Activated B cell treated with CpG ODN at 0.5 μM for 24 hours (primary cell): Measurements from ENCODE around the gene MARS1. TPM values are rescaled to one million over a fixed set of nuclear protein-coding genes. Genes with fewer than 3 reads are reported as not detected.

Experiments used
- ATAC-seq: fragments of 200-7000 bp; cut with Tn5 transposase; one replicate; pipeline ENCODE4 v1.10.0; 2021; ENCODE audit warnings: low read depth, mild to moderate bottlenecking, moderate library complexity
- CTCF ChIA-PET: fragments of 350-600 bp; sonication (Branson Sonifier 250); formaldehyde crosslinking; loops from one replicate; lab custom pipeline; 2021; ENCODE audit warnings: antibody characterized with exemption; lab: Charles Lee
- POLR2A ChIA-PET: fragments of 350-600 bp; sonication (Branson Sonifier 250); formaldehyde crosslinking; loops from one replicate; lab custom pipeline; 2021; ENCODE audit warnings: antibody characterized with exemption; lab: Charles Lee
- DNase-seq: peaks from one replicate; pipeline ENCODE4 v3.0.0; 2022
- H3K27ac Mint-ChIP-seq: one replicate; pipeline ENCODE4 v1.8.0; 2020; ENCODE audit warnings: mixed read lengths
- H3K27me3 Mint-ChIP-seq: one replicate; pipeline ENCODE4 v1.8.0; 2021; ENCODE audit warnings: mixed read lengths
- H3K36me3 Mint-ChIP-seq: one replicate; pipeline ENCODE4 v1.8.0; 2021; ENCODE audit warnings: low read depth, mixed read lengths
- H3K4me1 Mint-ChIP-seq: one replicate; pipeline ENCODE4 v1.8.0; 2021; ENCODE audit warnings: mixed read lengths
- H3K4me3 Mint-ChIP-seq: one replicate; pipeline ENCODE4 v1.8.0; 2020; ENCODE audit warnings: mild to moderate bottlenecking, mixed read lengths
- H3K9me3 Mint-ChIP-seq: one replicate; pipeline ENCODE4 v1.8.0; 2020; ENCODE audit warnings: mixed read lengths
- intact Hi-C: fragments of 100-400 bp; cut with micrococcal nuclease; formaldehyde crosslinking; loops from one replicate; pipeline ENCODE4 v1.15.1; 2024
- total RNA-seq: library from RNA; stranded (reverse); gene quantifications from 2 replicates; pipeline ENCODE4 v1.2.3, GENCODE V29; 2022
- TF ChIP-seq, protein P1 (sequence below): fragments of 200-600 bp; IDR thresholded peaks from one replicate; pipeline ENCODE4 v1.8.0; 2022; ENCODE audit warnings: antibody characterized with exemption, mild to moderate bottlenecking

Gene MARS1
- total RNA-seq, 1 donor from 2014 or later, result 425 TPM

DNA sequence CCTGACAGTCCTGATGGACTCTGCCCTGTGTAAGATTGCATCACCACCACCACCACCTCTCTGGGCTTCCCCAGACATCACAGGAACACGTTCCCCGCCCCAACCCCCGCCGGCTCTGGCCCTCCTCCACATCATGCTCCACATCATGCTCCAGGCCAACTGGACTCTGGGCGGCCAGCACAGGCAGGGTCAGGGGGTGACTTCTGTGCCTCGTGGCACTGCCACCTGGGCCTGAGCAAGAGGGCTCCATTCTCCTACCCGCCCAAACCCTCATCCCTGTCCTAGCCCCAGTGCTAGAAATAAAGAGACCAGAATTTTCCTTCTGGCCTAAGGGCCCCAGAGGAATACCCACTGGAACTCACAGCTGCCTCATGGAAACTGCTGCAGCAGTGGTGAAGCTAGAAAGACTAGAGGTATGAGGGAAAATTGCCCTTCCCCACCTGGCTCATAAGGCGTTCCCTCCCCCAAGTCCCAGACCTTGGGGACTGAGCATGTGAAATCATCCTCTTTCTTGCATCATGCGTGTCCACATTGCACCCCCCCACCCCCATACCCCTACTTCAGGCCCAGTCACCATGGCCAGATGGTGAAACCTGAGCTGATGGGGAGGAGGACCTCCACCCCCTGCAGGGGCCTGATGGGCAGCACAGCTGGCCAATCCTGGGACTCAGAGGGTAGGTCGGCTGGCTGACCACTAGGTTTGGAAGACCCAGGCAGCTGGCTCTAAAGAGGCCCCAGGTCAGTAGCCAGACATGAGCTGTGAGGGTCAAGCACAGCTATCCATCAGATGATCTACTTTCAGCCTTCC lies 33.1 kb upstream of the MARS1 start, which contains the start of gene INHBE:
Gene INHBE, plus strand, starts transcription at position 742 of the 808 bp plus-strand sequence. CDS start 230 bp downstream, outside the sequence.
- Mint-ChIP-seq H3K27ac (peak within 1 kb of the TSS; percentile 57), H3K36me3 (peaks cover 8% of the 10 kb centered on the region), H3K27me3 (no peaks in the 10 kb centered on the region), H3K4me3 (peak within 1 kb of the TSS; percentile 76), H3K4me1 (peaks cover 29% of the 10 kb centered on the region), H3K9me3 (no peaks in the 10 kb centered on the region)
- ATAC-seq (no peak), DNase-seq (no peak)
- POLR2A ChIA-PET, result interaction anchor here (0.6 to 1.0 kb wide), 4 partner anchors 22 to 1304 kb away, joined by 3 to 4 read pairs (median 4); partner anchors contain the start of genes EEF1AKMT3 and METTL1
- intact Hi-C loops, result loop anchor here (5.0 to 10.0 kb wide), 2 partner anchors 288 to 330 kb away; partner anchors contain the start of gene LRP1
- TF ChIP-seq, protein P1, sequence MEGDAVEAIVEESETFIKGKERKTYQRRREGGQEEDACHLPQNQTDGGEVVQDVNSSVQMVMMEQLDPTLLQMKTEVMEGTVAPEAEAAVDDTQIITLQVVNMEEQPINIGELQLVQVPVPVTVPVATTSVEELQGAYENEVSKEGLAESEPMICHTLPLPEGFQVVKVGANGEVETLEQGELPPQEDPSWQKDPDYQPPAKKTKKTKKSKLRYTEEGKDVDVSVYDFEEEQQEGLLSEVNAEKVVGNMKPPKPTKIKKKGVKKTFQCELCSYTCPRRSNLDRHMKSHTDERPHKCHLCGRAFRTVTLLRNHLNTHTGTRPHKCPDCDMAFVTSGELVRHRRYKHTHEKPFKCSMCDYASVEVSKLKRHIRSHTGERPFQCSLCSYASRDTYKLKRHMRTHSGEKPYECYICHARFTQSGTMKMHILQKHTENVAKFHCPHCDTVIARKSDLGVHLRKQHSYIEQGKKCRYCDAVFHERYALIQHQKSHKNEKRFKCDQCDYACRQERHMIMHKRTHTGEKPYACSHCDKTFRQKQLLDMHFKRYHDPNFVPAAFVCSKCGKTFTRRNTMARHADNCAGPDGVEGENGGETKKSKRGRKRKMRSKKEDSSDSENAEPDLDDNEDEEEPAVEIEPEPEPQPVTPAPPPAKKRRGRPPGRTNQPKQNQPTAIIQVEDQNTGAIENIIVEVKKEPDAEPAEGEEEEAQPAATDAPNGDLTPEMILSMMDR, result no peak
- CTCF ChIA-PET, result interaction anchor here (0.9 to 5.4 kb wide), 11 partner anchors 21 to 331 kb away, joined by 3 to 67 read pairs (median 3); partner anchors contain the start of gene INHBC

DNA sequence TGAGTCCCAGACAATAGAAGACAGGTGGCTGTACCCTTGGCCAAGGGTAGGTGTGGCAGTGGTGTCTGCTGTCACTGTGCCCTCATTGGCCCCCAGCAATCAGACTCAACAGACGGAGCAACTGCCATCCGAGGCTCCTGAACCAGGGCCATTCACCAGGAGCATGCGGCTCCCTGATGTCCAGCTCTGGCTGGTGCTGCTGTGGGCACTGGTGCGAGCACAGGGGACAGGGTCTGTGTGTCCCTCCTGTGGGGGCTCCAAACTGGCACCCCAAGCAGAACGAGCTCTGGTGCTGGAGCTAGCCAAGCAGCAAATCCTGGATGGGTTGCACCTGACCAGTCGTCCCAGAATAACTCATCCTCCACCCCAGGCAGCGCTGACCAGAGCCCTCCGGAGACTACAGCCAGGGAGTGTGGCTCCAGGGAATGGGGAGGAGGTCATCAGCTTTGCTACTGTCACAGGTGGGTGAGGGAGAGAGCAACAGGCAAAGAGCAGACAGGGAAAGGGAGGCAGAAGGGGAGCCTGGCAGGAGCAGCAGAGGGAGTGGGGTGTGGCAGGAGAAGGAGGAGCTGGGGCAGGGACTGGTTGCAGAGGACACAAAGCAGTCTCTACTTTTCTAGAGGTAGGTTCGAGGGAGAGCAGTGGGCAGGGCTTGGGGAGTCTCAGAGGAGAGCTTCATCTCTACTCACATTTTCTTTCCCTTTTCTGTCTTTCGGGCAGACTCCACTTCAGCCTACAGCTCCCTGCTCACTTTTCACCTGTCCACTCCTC lies 32.3 kb upstream of the MARS1 start:
- peaks cover 8% of the 10 kb centered on the region for H3K36me3 Mint-ChIP-seq
- H3K4me3 Mint-ChIP-seq, result peak overlapping the region; percentile 76
- ATAC-seq (no peak), DNase-seq (no peak)
- peaks cover 33% of the 10 kb centered on the region for H3K4me1 Mint-ChIP-seq
- POLR2A ChIA-PET, result interaction anchor here (0.6 to 1.0 kb wide), 6 partner anchors 22 to 1305 kb away, joined by 3 to 4 read pairs (median 3); partner anchors contain the start of genes EEF1AKMT3 and METTL1
- no peaks in the 10 kb centered on the region for H3K27me3 Mint-ChIP-seq
- H3K9me3 Mint-ChIP-seq, result no peaks in the 10 kb centered on the region
- CTCF ChIA-PET, result interaction anchor here (0.8 to 5.4 kb wide), 14 partner anchors 10 to 213 kb away, joined by 3 to 67 read pairs (median 3); partner anchors contain the start of gene INHBC
- TF ChIP-seq, protein P1, result no peak
- peak overlapping the region; percentile 57 for H3K27ac Mint-ChIP-seq
- intact Hi-C loops, result loop anchor here (1.0 to 10.0 kb wide), 3 partner anchors 192 to 331 kb away; partner anchors contain the start of gene LRP1

DNA sequence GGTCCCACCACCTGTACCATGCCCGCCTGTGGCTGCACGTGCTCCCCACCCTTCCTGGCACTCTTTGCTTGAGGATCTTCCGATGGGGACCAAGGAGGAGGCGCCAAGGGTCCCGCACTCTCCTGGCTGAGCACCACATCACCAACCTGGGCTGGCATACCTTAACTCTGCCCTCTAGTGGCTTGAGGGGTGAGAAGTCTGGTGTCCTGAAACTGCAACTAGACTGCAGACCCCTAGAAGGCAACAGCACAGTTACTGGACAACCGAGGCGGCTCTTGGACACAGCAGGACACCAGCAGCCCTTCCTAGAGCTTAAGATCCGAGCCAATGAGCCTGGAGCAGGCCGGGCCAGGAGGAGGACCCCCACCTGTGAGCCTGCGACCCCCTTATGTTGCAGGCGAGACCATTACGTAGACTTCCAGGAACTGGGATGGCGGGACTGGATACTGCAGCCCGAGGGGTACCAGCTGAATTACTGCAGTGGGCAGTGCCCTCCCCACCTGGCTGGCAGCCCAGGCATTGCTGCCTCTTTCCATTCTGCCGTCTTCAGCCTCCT lies 31.6 kb upstream of the MARS1 start:
- intact Hi-C loops, result loop anchor here (1.0 to 10.0 kb wide), 3 partner anchors 193 to 331 kb away; partner anchors contain the start of gene LRP1
- H3K36me3 Mint-ChIP-seq, result peaks cover 8% of the 10 kb centered on the region
- H3K27ac Mint-ChIP-seq, result peak overlapping the region; percentile 57
- DNase-seq, result peak; percentile 36
- POLR2A ChIA-PET, result interaction anchor here (0.6 to 0.8 kb wide), 2 partner anchors 26 to 344 kb away, joined by 3 read pairs; no protein-coding TSS in a partner anchor
- ATAC-seq, result peak; percentile 35
- TF ChIP-seq, protein P1, result no peak
- H3K9me3 Mint-ChIP-seq, result no peaks in the 10 kb centered on the region
- H3K4me3 Mint-ChIP-seq, result peak overlapping the region; percentile 76
- H3K4me1 Mint-ChIP-seq, result peaks cover 39% of the 10 kb centered on the region
- H3K27me3 Mint-ChIP-seq, result no peaks in the 10 kb centered on the region
- CTCF ChIA-PET, result interaction anchor here (0.8 to 5.4 kb wide), 12 partner anchors 10 to 214 kb away, joined by 3 to 67 read pairs (median 3); partner anchors contain the start of gene INHBC

DNA sequence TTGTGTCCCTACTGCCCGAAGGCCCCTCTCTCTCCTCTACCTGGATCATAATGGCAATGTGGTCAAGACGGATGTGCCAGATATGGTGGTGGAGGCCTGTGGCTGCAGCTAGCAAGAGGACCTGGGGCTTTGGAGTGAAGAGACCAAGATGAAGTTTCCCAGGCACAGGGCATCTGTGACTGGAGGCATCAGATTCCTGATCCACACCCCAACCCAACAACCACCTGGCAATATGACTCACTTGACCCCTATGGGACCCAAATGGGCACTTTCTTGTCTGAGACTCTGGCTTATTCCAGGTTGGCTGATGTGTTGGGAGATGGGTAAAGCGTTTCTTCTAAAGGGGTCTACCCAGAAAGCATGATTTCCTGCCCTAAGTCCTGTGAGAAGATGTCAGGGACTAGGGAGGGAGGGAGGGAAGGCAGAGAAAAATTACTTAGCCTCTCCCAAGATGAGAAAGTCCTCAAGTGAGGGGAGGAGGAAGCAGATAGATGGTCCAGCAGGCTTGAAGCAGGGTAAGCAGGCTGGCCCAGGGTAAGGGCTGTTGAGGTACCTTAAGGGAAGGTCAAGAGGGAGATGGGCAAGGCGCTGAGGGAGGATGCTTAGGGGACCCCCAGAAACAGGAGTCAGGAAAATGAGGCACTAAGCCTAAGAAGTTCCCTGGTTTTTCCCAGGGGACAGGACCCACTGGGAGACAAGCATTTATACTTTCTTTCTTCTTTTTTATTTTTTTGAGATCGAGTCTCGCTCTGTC lies 31.0 kb upstream of the MARS1 start:
- intact Hi-C loops, result loop anchor here (1.0 to 10.0 kb wide), 3 partner anchors 194 to 332 kb away; partner anchors contain the start of gene LRP1
- ATAC-seq, result no peak
- TF ChIP-seq, protein P1, result no peak
- POLR2A ChIA-PET, result no interaction called here
- no peaks in the 10 kb centered on the region for H3K9me3 Mint-ChIP-seq
- H3K27me3 Mint-ChIP-seq, result no peaks in the 10 kb centered on the region
- H3K4me1 Mint-ChIP-seq, result peaks cover 44% of the 10 kb centered on the region
- CTCF ChIA-PET, result interaction anchor here (5.0 to 6.7 kb wide), 3 partner anchors 20 to 195 kb away, joined by 58 to 74 read pairs (median 67); partner anchors contain the start of gene ARHGAP9
- peak overlapping the region; percentile 41 for H3K27ac Mint-ChIP-seq
- no peak for DNase-seq
- no peak overlapping the region for H3K4me3 Mint-ChIP-seq
- H3K36me3 Mint-ChIP-seq, result peaks cover 10% of the 10 kb centered on the region
